ENCODE measurements around the gene FCHSD2. TPM values are rescaled to one million over a fixed set of nuclear protein-coding genes. Genes with fewer than 3 reads are reported as not detected.
A peak's percentile ranks its signal among the peaks of the same experiment; 100 is the strongest.
"Not testable (repeated sequence)": the region's sequence is repeated elsewhere in the genome, so short reads cannot be mapped to it uniquely, and the experiment has no call there.

The FCHSD2 gene
- polyA plus RNA-seq, 1 donor from 2014 or later = 72.1 TPM

DNA sequence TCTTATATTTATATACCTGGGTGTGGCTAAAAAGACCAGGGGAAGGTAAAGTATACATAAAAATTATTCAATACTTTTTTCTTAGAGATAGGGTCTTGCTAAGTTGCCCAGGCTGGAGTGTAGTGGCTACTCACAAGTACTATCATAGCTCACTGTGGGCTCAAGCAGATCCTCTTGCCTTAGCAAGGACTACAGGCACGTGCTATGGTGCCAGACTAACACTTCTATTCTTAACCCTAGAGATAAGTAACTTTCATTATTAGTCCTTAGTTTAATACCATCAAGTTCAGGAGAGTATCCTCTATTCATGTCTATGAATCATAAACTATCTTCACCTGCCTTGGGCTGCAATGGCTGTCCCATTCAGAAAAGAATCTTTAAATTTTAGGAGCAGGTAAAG lies 11.9 kb downstream of the FCHSD2 start:
- Mint-ChIP-seq H3K36me3 (peaks cover 14% of the 10 kb centered on the region), H3K4me3 (peak overlapping the region in 1 of 4 donors; percentile 9), H3K4me1 (peaks cover 30 to 34% (median 33%) of the 10 kb centered on the region in 3 donors), H3K27ac (no peak overlapping the region), H3K27me3 (no peaks in the 10 kb centered on the region), H3K9me3 (peaks cover 0 to under 1% (median 0%) of the 10 kb centered on the region in 3 donors)

DNA sequence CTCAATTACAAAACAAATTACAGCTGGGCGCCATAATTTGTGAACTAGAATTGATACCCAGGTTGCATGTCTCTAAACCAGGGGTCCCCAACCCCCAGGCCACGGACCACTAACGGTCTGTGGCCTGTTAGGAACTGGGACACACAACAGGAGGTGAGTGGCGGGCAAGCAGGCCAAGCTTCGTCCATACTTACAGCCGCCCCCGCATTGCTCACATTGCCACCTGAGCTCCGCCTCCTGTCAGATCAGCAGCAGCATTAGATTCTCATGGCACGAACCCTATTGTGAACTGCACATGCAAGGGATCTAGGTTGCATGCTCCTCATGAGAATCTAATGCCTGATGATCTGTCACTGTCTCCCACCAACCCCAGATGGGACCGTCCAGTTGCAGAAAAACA lies 12.9 kb downstream of the FCHSD2 start:
- H3K4me3 Mint-ChIP-seq = peak overlapping the region in 1 of 4 donors; percentile 73
- peak overlapping the region in 1 of 3 donors; percentile 62 for H3K27ac Mint-ChIP-seq
- no peaks in the 10 kb centered on the region for H3K27me3 Mint-ChIP-seq
- peaks cover 3 to 7% (median 4%) of the 10 kb centered on the region in 3 donors for H3K9me3 Mint-ChIP-seq
- H3K4me1 Mint-ChIP-seq = peaks cover 26 to 32% (median 26%) of the 10 kb centered on the region in 3 donors
- peaks cover 16% of the 10 kb centered on the region for H3K36me3 Mint-ChIP-seq

DNA sequence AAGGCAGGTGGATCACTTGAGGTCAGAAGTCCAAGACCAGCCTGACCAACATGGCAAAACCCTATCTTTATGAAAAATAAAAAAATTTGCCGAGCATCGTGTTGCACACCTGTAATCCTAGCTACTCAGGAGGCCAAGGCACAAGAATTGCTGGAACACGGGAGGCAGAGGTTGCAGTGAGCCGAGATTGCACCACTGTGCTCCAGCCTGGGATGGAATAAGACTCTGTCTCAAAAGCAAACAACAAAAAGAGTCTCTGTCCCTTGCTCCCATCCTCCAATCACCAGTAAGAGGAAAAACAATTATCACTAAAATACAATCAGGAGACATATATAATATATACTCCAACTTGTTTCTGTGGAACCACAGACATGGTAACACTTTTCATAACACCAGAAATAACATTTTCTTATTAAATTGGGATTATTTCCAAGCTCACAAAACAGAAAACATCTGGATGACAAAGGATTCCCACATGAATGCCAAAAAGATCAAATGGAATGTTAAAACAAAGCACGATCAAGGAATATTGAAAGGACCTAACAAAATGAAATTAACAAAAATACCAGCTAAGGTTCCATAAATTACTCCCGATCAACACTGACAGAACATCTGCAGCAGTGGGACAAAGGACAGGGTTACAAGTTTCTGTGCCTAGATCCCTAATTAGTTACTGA lies 15.2 kb downstream of the FCHSD2 start:
- H3K4me3 Mint-ChIP-seq = peak overlapping the region in 2 of 4 donors; percentile 50 to 51
- H3K9me3 Mint-ChIP-seq = peaks cover 3 to 7% (median 4%) of the 10 kb centered on the region in 3 donors
- H3K27me3 Mint-ChIP-seq = no peaks in the 10 kb centered on the region
- H3K36me3 Mint-ChIP-seq = peaks cover 17% of the 10 kb centered on the region
- peak overlapping the region; percentile 4 to 26 (median 13) for H3K27ac Mint-ChIP-seq
- peaks cover 26 to 34% (median 30%) of the 10 kb centered on the region in 3 donors for H3K4me1 Mint-ChIP-seq

DNA sequence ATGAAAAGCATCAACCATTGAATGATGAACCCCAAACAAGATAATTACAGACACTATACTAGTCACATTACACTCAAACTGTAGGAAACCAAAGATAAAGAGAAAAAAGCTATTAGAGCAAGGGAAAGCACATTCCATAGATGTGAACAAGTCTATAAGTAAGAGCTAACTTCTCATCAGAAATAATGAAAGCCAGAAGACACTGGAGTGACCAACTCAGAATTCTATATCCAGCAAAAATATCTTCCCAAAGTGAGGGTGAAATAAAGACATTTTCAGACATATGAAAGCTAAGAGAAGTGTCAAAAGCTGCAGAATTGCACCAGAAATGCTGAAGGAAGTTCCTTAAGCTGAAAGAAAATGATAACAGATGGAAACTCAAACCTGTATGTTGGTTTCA lies 17.3 kb downstream of the FCHSD2 start:
- peak overlapping the region; percentile 43 to 81 (median 59) for H3K27ac Mint-ChIP-seq
- H3K9me3 Mint-ChIP-seq = peaks cover 3 to 7% (median 4%) of the 10 kb centered on the region in 3 donors
- peaks cover 19% of the 10 kb centered on the region for H3K36me3 Mint-ChIP-seq
- no peak overlapping the region for H3K4me3 Mint-ChIP-seq
- peaks cover 36 to 39% (median 37%) of the 10 kb centered on the region in 3 donors for H3K4me1 Mint-ChIP-seq
- H3K27me3 Mint-ChIP-seq = no peaks in the 10 kb centered on the region

DNA sequence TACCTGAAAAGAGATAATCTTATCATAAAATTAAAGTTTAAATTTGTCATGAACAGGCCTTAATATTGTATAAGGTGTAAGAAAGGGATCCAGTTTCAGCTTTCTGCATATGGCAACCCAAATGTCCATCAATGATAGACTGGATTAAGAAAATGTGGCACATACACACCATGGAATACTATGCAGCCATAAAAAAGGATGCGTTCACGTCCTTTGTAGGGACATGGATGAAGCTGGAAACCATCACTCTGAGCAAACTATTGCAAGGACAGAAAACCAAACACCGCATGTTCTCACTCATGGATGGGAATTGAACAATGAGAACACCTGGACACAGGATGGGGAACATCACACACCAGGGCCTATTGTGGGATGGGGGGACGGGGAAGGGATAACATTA lies 18.2 kb downstream of the FCHSD2 start:
- Mint-ChIP-seq H3K36me3 (peaks cover 21% of the 10 kb centered on the region), H3K4me1 (peaks cover 37 to 41% (median 39%) of the 10 kb centered on the region in 3 donors)
- H3K27me3 Mint-ChIP-seq, H3K9me3 Mint-ChIP-seq, H3K4me3 Mint-ChIP-seq, H3K27ac Mint-ChIP-seq: not testable (repeated sequence)

DNA sequence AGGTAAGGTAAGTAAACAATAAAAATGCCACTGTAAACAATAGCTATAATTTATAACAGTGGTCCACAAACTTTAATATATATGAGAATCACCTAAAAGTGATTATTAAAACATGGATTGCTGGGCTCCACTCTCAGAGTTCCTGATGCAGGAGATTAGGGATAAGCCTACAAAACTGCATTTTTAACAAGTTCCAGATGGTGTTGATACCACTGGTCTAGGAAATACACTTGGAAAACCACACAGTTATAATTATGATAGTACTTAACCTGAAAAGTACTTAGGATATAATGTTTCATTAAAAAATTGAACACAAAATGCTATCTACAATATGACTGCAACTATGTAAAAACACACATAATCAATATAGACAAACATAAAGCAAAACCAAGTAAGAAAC lies 20.4 kb downstream of the FCHSD2 start:
- Mint-ChIP-seq H3K27ac (peak overlapping the region in 1 of 3 donors; percentile 61), H3K4me1 (peaks cover 33 to 40% (median 38%) of the 10 kb centered on the region in 3 donors), H3K4me3 (peak overlapping the region in 1 of 4 donors; percentile 3), H3K27me3 (no peaks in the 10 kb centered on the region), H3K9me3 (peaks cover 3 to 7% (median 4%) of the 10 kb centered on the region in 3 donors), H3K36me3 (peaks cover 17% of the 10 kb centered on the region)

DNA sequence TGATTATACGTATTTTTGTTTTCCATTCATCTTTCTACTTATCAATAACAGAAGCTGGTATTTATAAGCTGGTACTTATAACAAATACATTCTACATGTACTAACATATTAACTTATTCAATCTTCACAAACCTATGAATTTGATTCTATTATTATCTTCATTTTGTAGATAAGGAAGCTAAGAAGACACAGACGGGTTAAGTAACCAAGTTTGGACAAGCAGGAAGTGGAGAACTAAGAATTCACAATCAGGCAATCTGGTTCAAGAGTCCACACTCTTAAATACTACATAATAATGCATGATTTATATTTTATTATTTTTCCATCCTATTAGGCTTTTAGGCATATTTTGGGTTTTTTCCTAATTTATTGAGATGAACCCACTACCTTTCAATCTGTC lies 25.0 kb downstream of the FCHSD2 start:
- Mint-ChIP-seq H3K36me3 (peaks cover 14% of the 10 kb centered on the region), H3K4me1 (peaks cover 36 to 52% (median 48%) of the 10 kb centered on the region in 3 donors), H3K4me3 (peak overlapping the region in 1 of 4 donors; percentile 26), H3K9me3 (peaks cover 0 to 3% (median 0%) of the 10 kb centered on the region in 3 donors), H3K27ac (peak overlapping the region in 2 of 3 donors; percentile 48 to 86), H3K27me3 (no peaks in the 10 kb centered on the region)

DNA sequence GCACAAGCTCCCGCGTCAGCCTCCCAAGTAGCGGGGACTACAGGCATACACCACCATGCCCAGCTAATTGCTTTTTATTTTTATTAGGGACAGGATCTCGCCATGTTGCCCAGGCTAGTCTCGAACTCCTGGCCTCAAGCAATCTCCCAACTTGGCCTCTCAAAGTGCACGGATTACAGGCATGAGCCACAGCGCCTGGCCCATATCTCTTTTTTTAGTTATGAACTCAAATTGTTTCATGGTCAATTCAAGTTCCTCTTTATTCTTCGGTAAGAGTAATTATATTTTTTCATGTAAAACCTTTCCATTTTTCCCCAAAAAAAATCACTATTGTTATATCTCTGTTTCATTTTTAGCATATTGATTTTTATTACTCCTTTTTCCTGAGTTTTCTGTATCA lies 25.5 kb downstream of the FCHSD2 start:
- Mint-ChIP-seq H3K27me3 (no peaks in the 10 kb centered on the region), H3K9me3 (peaks cover 0 to 3% (median 0%) of the 10 kb centered on the region in 3 donors), H3K4me1 (peaks cover 36 to 54% (median 48%) of the 10 kb centered on the region in 3 donors), H3K36me3 (peaks cover 14% of the 10 kb centered on the region), H3K27ac (peak overlapping the region; percentile 48 to 86 (median 75)), H3K4me3 (peak overlapping the region in 1 of 4 donors; percentile 26)

DNA sequence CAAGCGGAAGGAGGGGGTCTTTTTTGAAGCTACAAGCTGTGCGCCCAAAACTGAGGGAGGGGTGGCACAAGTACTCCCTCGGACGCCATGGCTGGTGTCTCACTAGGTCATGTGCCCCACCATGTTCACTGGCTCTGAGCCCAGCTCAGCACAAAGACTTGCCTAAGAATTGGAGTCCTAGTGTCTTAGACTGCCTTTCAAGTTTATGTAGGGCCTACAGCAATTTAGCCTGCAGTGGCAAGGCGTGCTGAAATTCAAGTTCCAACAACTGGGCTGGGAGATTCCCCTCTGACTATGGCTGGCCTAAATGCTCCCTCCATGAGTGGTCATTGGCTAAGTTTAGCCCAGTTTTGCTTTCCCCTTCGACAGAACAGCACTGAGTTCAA lies 27.3 kb downstream of the FCHSD2 start:
- H3K27me3 Mint-ChIP-seq = no peaks in the 10 kb centered on the region
- peaks cover 33 to 50% (median 44%) of the 10 kb centered on the region in 3 donors for H3K4me1 Mint-ChIP-seq
- H3K36me3 Mint-ChIP-seq = peaks cover 17% of the 10 kb centered on the region
- no peak overlapping the region for H3K4me3 Mint-ChIP-seq
- H3K27ac Mint-ChIP-seq = no peak overlapping the region
- peaks cover 0 to 7% (median 0%) of the 10 kb centered on the region in 3 donors for H3K9me3 Mint-ChIP-seq

DNA sequence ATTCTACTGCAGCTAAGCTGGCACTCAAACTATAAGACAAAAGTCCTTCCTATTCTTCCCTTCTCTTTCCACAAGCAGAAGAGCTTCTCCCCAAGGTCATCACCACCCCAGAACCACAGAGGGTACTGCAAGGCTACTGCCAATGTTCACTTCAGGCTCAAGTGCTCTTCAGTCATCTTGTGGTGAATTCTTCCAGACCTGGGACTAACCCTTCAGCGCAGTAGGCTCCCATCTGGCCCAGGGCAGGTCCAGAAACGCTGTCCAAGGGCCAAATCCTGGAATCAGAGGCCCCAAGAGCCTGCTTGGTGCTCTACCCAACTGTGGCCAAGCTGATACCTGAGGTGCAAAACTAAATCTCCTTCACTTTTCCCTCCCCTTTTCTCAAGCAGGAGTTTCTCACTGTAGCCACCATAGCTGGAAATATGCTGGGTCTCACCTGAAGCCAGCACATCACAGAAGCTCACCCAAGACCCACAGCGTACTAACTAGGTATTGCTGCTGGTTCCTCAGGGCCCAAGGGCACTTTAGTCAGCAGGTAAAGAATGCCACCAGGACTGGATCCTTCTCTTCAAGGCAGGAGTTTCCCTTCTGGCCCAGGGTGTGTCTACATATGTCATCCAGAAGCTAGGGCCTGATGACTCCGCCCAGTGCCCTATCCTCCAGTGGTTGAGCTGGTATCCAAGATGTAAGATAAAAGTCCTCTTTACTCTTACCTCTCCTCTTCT lies 27.8 kb downstream of the FCHSD2 start:
- H3K36me3 Mint-ChIP-seq = peaks cover 18% of the 10 kb centered on the region

DNA sequence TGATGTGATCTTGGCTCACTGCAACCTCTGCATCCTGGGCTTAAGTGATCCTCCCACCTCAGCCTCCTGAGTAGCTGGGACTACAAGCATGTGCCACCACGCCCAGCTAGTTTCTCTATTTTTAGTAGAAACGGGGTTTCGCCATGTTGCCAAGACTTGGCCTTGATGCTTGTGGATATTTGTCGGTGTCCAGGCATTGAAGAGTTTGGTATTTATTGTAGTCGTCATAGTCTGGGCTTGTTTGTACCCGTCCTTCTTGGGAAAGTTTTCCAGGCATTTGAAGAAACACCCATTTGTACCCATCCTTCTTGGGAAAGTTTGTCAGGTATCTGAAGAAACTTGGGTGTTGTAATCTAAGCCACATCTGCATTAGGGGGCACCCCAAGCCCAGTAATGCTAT lies 28.7 kb downstream of the FCHSD2 start:
- Mint-ChIP-seq H3K27ac (peak overlapping the region in 1 of 3 donors; percentile 70), H3K27me3 (no peaks in the 10 kb centered on the region), H3K9me3 (peaks cover 2 to 8% (median 7%) of the 10 kb centered on the region in 3 donors), H3K36me3 (peaks cover 18% of the 10 kb centered on the region), H3K4me1 (peaks cover 30 to 46% (median 42%) of the 10 kb centered on the region in 3 donors), H3K4me3 (no peak overlapping the region)

More for the DNA sequence above, 27.8 kb downstream of the FCHSD2 start:
- Mint-ChIP-seq H3K4me1 (peaks cover 31 to 47% (median 44%) of the 10 kb centered on the region in 3 donors), H3K4me3 (peak overlapping the region in 1 of 4 donors; percentile 51), H3K27me3 (no peaks in the 10 kb centered on the region), H3K9me3 (peaks cover 2 to 7% (median 5%) of the 10 kb centered on the region in 3 donors), H3K27ac (peak overlapping the region; percentile 47 to 80 (median 70))

DNA sequence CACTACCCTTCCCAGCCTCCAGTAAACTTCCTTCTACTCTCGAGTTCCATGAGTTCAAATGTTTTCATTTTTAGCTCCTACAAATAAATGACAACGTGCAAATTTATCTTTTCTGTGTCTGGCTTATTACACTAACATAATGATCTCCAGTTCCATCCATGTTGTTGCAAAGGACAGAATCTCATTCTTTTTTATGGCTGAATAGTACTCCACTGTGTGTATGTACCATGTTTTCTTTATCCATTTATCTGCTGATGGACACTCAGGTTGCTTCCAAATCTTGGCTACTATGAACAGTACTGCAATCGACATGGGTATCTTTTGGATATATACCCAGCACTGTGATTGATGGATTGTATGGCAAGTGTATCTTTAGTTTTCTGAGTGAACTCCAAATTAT lies 34.5 kb downstream of the FCHSD2 start:
- Mint-ChIP-seq H3K4me1 (peaks cover 30 to 45% (median 35%) of the 10 kb centered on the region in 3 donors), H3K27me3 (no peaks in the 10 kb centered on the region), H3K27ac (peak overlapping the region in 1 of 3 donors; percentile 64), H3K36me3 (peaks cover 13% of the 10 kb centered on the region), H3K4me3 (peak overlapping the region in 3 of 4 donors; percentile 10 to 47 (median 16)), H3K9me3 (peaks cover 7 to 18% (median 9%) of the 10 kb centered on the region in 3 donors)

DNA sequence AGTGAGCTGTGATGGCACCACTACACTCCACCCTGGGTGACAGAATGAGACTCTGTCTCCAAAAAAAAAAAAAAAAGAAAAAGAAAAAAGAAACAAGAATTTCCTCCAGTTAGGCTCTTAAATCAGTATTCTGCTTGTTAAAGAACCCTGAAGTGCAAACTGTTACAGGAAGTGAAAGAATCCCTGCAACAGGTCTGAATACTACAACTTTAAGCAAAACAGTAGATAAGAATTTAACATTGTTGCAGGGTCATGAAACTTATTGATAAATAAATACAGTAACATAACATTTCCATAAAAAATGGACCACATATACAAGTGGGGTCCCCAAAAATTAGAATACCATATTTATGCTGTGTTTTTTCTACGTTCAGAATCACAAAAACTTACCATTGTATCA lies 35.8 kb downstream of the FCHSD2 start:
- Mint-ChIP-seq H3K4me1 (peaks cover 38 to 47% (median 38%) of the 10 kb centered on the region in 3 donors), H3K27ac (peak overlapping the region in 2 of 3 donors; percentile 31 to 74), H3K9me3 (peaks cover 4 to 18% (median 9%) of the 10 kb centered on the region in 3 donors), H3K4me3 (peak overlapping the region in 1 of 4 donors; percentile 8), H3K27me3 (no peaks in the 10 kb centered on the region), H3K36me3 (peaks cover 10% of the 10 kb centered on the region)

DNA sequence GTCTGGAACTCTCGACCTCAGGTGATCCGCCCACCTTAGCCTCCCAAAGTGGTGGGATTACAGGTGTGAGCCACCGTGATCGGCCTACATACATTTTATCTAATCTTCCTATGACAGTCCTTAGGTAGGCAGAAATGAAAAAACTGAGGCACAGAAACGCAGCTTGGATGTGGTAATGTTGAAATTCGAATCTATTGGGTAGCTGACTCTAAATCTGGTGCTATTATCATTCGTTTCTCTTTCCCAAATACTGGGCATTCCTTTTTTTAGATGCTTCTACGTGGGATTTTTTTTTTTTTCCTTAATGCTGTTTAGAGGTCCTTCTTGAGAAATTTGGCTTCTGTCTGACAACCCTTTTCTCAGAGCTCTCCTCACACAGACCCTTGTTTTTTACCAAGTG lies 41.5 kb downstream of the FCHSD2 start:
- Mint-ChIP-seq H3K9me3 (peaks cover 0 to 3% (median 0%) of the 10 kb centered on the region in 3 donors), H3K4me1 (peaks cover 50 to 63% (median 58%) of the 10 kb centered on the region in 3 donors), H3K4me3 (peak overlapping the region in 2 of 4 donors; percentile 35 to 80), H3K27me3 (no peaks in the 10 kb centered on the region), H3K27ac (peak overlapping the region; percentile 49 to 90 (median 64)), H3K36me3 (peaks cover 13% of the 10 kb centered on the region)

Data from IgD-negative memory B cell (primary cell).